Hypothalamus (tissue), 51 donors: Measurements from ENCODE around the gene CDK9.

ENCODE experiments used
- DNase-seq, 51 donors: peaks; one replicate each; lab custom pipeline; 2025; lab: John Stamatoyannopoulos, UW

The CDK9 gene

GRCh38 chr9:127801955-127802575 is 16.2 kb downstream of the CDK9 start:
- DNase-seq = no peak

- peak; percentile 40 to 95 (median 82) for DNase-seq
Measured at GRCh38 chr9:127802576-127803443, 17.0 kb downstream of the CDK9 start, which contains the start of gene FPGS. Gene FPGS, plus strand, starts transcription at chr9:127802882. Its CDS starts 43 bp downstream, at chr9:127802925.

GRCh38 chr9:127803507-127804352 is 17.9 kb downstream of the CDK9 start:
- no peak for DNase-seq

- no peak for DNase-seq
Measured at GRCh38 chr9:127805620-127806019, 19.8 kb downstream of the CDK9 start.

GRCh38 chr9:127806871-127807270 is 21.0 kb downstream of the CDK9 start:
- no peak for DNase-seq

- DNase-seq = no peak
Measured at GRCh38 chr9:127808347-127809001, 22.6 kb downstream of the CDK9 start.

GRCh38 chr9:127809002-127809539 is 23.2 kb downstream of the CDK9 start:
- DNase-seq = no peak

- DNase-seq = no peak
Measured at GRCh38 chr9:127809540-127810377, 23.9 kb downstream of the CDK9 start.

GRCh38 chr9:127810378-127811187 is 24.7 kb downstream of the CDK9 start:
- DNase-seq = no peak

- DNase-seq = no peak
Measured at GRCh38 chr9:127812011-127812410, 26.2 kb downstream of the CDK9 start.

- DNase-seq = no peak
Measured at GRCh38 chr9:127812936-127813675, 27.3 kb downstream of the CDK9 start.

GRCh38 chr9:127813686-127814226 is 27.9 kb downstream of the CDK9 start:
- no peak for DNase-seq

GRCh38 chr9:127814619-127815511 is 29.0 kb downstream of the CDK9 start:
- no peak for DNase-seq

GRCh38 chr9:127815512-127816361 is 29.9 kb downstream of the CDK9 start:
- DNase-seq = no peak

- no peak for DNase-seq
Measured at GRCh38 chr9:127816362-127816725, 30.5 kb downstream of the CDK9 start.

- no peak for DNase-seq
Measured at GRCh38 chr9:127816728-127817127, 30.9 kb downstream of the CDK9 start.
